HG03108 (cell line): Measurements from ENCODE around the gene CBFA2T3.

Experiments used
- ATAC-seq: cut with Tn5 transposase; IDR thresholded peaks from one replicate; pipeline ENCODE4 v1.9.1; 2021; ENCODE audit warnings: moderate library complexity; ENCODE audit not compliant: unreplicated experiment

Gene CBFA2T3

GRCh38 chr16:88844419-88845036, 132.5 kb downstream of the CBFA2T3 start:
- no peak for ATAC-seq

- no peak for ATAC-seq
Measured at GRCh38 chr16:88843256-88843655, 133.8 kb downstream of the CBFA2T3 start.

GRCh38 chr16:88842806-88843205, 134.2 kb downstream of the CBFA2T3 start:
- ATAC-seq = no peak

GRCh38 chr16:88842308-88842756, 134.7 kb downstream of the CBFA2T3 start:
- ATAC-seq = no peak

GRCh38 chr16:88841521-88842307, 135.3 kb downstream of the CBFA2T3 start:
- no peak for ATAC-seq

GRCh38 chr16:88840600-88841215, 136.3 kb downstream of the CBFA2T3 start:
- no peak for ATAC-seq

- no peak for ATAC-seq
Measured at GRCh38 chr16:88839745-88840599, 137.0 kb downstream of the CBFA2T3 start.

GRCh38 chr16:88839026-88839529, 137.9 kb downstream of the CBFA2T3 start:
- ATAC-seq = no peak

- no peak for ATAC-seq
Measured at GRCh38 chr16:88838566-88838965, 138.4 kb downstream of the CBFA2T3 start.

GRCh38 chr16:88837806-88838205, 139.2 kb downstream of the CBFA2T3 start:
- no peak for ATAC-seq

- ATAC-seq = no peak
Measured at GRCh38 chr16:88836791-88837190, 140.2 kb downstream of the CBFA2T3 start.

- no peak for ATAC-seq
Measured at GRCh38 chr16:88835818-88836217, 141.2 kb downstream of the CBFA2T3 start.

- no peak for ATAC-seq
Measured at GRCh38 chr16:88835383-88835782, 141.6 kb downstream of the CBFA2T3 start.

GRCh38 chr16:88834670-88835069, 142.3 kb downstream of the CBFA2T3 start:
- no peak for ATAC-seq

GRCh38 chr16:88833086-88833485, 143.9 kb downstream of the CBFA2T3 start:
- ATAC-seq = no peak

GRCh38 chr16:88831838-88832237, 145.2 kb downstream of the CBFA2T3 start:
- no peak for ATAC-seq

GRCh38 chr16:88830783-88831182, 146.2 kb downstream of the CBFA2T3 start:
- no peak for ATAC-seq

GRCh38 chr16:88830258-88830657, 146.7 kb downstream of the CBFA2T3 start:
- ATAC-seq = no peak

- no peak for ATAC-seq
Measured at GRCh38 chr16:88828711-88829110, 148.3 kb downstream of the CBFA2T3 start.

GRCh38 chr16:88827727-88828126, 149.3 kb downstream of the CBFA2T3 start:
- ATAC-seq = no peak
